Tibial artery (tissue), 4 donors: Measurements from ENCODE around the gene SUSD2.

Experiments used
- DNase-seq, 2 donors: peaks; one replicate each; pipeline ENCODE4 v3.0.0-alpha.2; 2019
- H3K27ac ChIP-seq, 2 donors: fragments of 200-600 bp; sonication (generic) in 1 of 2; 1 replicate in 1 of 2; 2 replicates in 1 of 2; pipeline ENCODE4 v1.5.1; 2018 to 2019; ENCODE audit warnings: mild to moderate bottlenecking in 1 of 2
- H3K27me3 ChIP-seq, 2 donors: fragments of 200-600 bp; sonication (generic) in 1 of 2; one replicate each; pipeline versions ENCODE4 v1.5.1 to v1.6.0; 2016 to 2019
- H3K36me3 ChIP-seq, 3 donors: fragments of 200-600 bp; sonication (generic) in 2 of 3; one replicate each; pipeline ENCODE4 v1.5.1; 2016 to 2019; ENCODE audit warnings: mild to moderate bottlenecking in 2 of 3
- H3K4me1 ChIP-seq, 4 donors: fragments of 200-600 bp; sonication (generic) in 2 of 4; 1 replicate in 3 of 4; 2 replicates in 1 of 4; pipeline ENCODE4 v1.5.1; 2016 to 2019
- H3K4me3 ChIP-seq, 2 donors: fragments of 200-600 bp; sonication (generic) in 1 of 2; 1 replicate in 1 of 2; 2 replicates in 1 of 2; pipeline ENCODE4 v1.5.1; 2018 to 2019; ENCODE audit warnings: mild to moderate bottlenecking in 2 of 2
- H3K9me3 ChIP-seq, 3 donors: fragments of 200-600 bp; sonication (generic) in 1 of 3; one replicate each; pipeline ENCODE4 v1.5.1; 2016 to 2019
- CTCF ChIP-seq, 2 experiments: fragments of 200-600 bp in 1 of 2; fragments of 450-650 bp in 1 of 2; IDR thresholded peaks; one replicate each; pipeline ENCODE4 v1.5.1; 2017 to 2019; ENCODE audit warnings: antibody characterized with exemption in 2 of 2, mild to moderate bottlenecking in 1 of 2, moderate library complexity in 1 of 2
- intact Hi-C: fragments of 100-400 bp; cut with DNase I; formaldehyde crosslinking; loops from one replicate; pipeline ENCODE4 v1.15.0; 2023; ENCODE audit warnings: low total_unique reads

SUSD2 gene

GRCh38 chr22:24138649-24139420, 42.5 kb upstream of the SUSD2 start:
- peaks cover 0 to 22% (median 5%) of the 10 kb centered on the region in 3 donors for H3K36me3 ChIP-seq
- no peaks in the 10 kb centered on the region for H3K27me3 ChIP-seq
- intact Hi-C loops = no loop called here
- peak overlapping the region; percentile 48 to 83 for H3K27ac ChIP-seq
- no peak overlapping the region for H3K4me3 ChIP-seq
- H3K4me1 ChIP-seq = peaks cover 6 to 71% (median 56%) of the 10 kb centered on the region in 4 donors
- H3K9me3 ChIP-seq = no peaks in the 10 kb centered on the region
- DNase-seq = no peak
- no peak for TF ChIP-seq CTCF (IDR thresholded peaks at IDR 0.05)

GRCh38 chr22:24140357-24140756, 40.9 kb upstream of the SUSD2 start:
- Histone ChIP-seq H3K4me1 (peaks cover 6 to 76% (median 62%) of the 10 kb centered on the region in 4 donors), H3K27ac (peak overlapping the region; percentile 83 to 87), H3K9me3 (no peaks in the 10 kb centered on the region), H3K27me3 (no peaks in the 10 kb centered on the region), H3K4me3 (no peak overlapping the region), H3K36me3 (peaks cover 0 to 7% (median 0%) of the 10 kb centered on the region in 3 donors)
- intact Hi-C loops = no loop called here
- DNase-seq = peak in 1 of 2 donors; percentile 81
- no peak for TF ChIP-seq CTCF (IDR thresholded peaks at IDR 0.05)

- H3K36me3 ChIP-seq = no peaks in the 10 kb centered on the region
- no peak overlapping the region for H3K4me3 ChIP-seq
- no peak for TF ChIP-seq CTCF (IDR thresholded peaks at IDR 0.05)
- intact Hi-C loops = no loop called here
- no peaks in the 10 kb centered on the region for H3K9me3 ChIP-seq
- H3K4me1 ChIP-seq = peaks cover 6 to 87% (median 73%) of the 10 kb centered on the region in 4 donors
- peak overlapping the region; percentile 83 to 87 for H3K27ac ChIP-seq
- H3K27me3 ChIP-seq = no peaks in the 10 kb centered on the region
- DNase-seq = no peak
Measured at GRCh38 chr22:24141586-24141985, 39.7 kb upstream of the SUSD2 start.

- Histone ChIP-seq H3K4me1 (peaks cover 6 to 87% (median 74%) of the 10 kb centered on the region in 4 donors), H3K27ac (peak overlapping the region; percentile 83 to 87), H3K9me3 (no peaks in the 10 kb centered on the region), H3K4me3 (no peak overlapping the region), H3K27me3 (no peaks in the 10 kb centered on the region), H3K36me3 (no peaks in the 10 kb centered on the region)
- intact Hi-C loops = no loop called here
- DNase-seq = no peak
- TF ChIP-seq CTCF (IDR thresholded peaks at IDR 0.05) = no peak
Measured at GRCh38 chr22:24142241-24142640, 39.0 kb upstream of the SUSD2 start.

GRCh38 chr22:24142831-24143230, 38.5 kb upstream of the SUSD2 start:
- H3K27ac ChIP-seq = peak overlapping the region; percentile 83 to 87

More at GRCh38 chr22:24142831-24143230, 38.5 kb upstream of the SUSD2 start:
- Histone ChIP-seq H3K36me3 (no peaks in the 10 kb centered on the region), H3K27me3 (no peaks in the 10 kb centered on the region), H3K9me3 (no peaks in the 10 kb centered on the region), H3K4me1 (peaks cover 11 to 87% (median 74%) of the 10 kb centered on the region in 4 donors), H3K4me3 (no peak overlapping the region)
- intact Hi-C loops = no loop called here
- no peak for DNase-seq
- TF ChIP-seq CTCF (IDR thresholded peaks at IDR 0.05) = no peak
